NCI-H82 treated with DMSO at 0.1 percent for 48 hours (cell line): ENCODE results near the gene SEMA5B.
A peak's percentile ranks its signal among the peaks of the same experiment; 100 is the strongest.

ENCODE experiments used
- DNase-seq: peaks from one replicate; lab custom pipeline; 2025; ENCODE audit not compliant: unreplicated experiment; lab: John Stamatoyannopoulos, UW

The SEMA5B gene

GRCh38 chr3:122974764-122975162 is 52.8 kb downstream of the SEMA5B start:
- no peak for DNase-seq

GRCh38 chr3:122973893-122974615 is 53.5 kb downstream of the SEMA5B start:
- DNase-seq = peak; percentile 58

GRCh38 chr3:122972141-122972540 is 55.4 kb downstream of the SEMA5B start:
- DNase-seq = no peak

- no peak for DNase-seq
Measured at GRCh38 chr3:122969585-122970469, 57.7 kb downstream of the SEMA5B start.

- no peak for DNase-seq
Measured at GRCh38 chr3:122967765-122968164, 59.8 kb downstream of the SEMA5B start.

GRCh38 chr3:122967356-122967755 is 60.2 kb downstream of the SEMA5B start:
- DNase-seq = no peak

- no peak for DNase-seq
Measured at GRCh38 chr3:122966045-122966444, 61.5 kb downstream of the SEMA5B start.

- DNase-seq = peak; percentile 65
Measured at GRCh38 chr3:122964811-122965210, 62.8 kb downstream of the SEMA5B start.

- DNase-seq = no peak
Measured at GRCh38 chr3:122962149-122962548, 65.4 kb downstream of the SEMA5B start.

GRCh38 chr3:122961146-122961545 is 66.4 kb downstream of the SEMA5B start:
- no peak for DNase-seq

- DNase-seq = no peak
Measured at GRCh38 chr3:122960652-122961051, 66.9 kb downstream of the SEMA5B start.

GRCh38 chr3:122959339-122959738 is 68.2 kb downstream of the SEMA5B start:
- DNase-seq = no peak

GRCh38 chr3:122957707-122958689 is 69.6 kb downstream of the SEMA5B start:
- no peak for DNase-seq

- no peak for DNase-seq
Measured at GRCh38 chr3:122956693-122957455, 70.7 kb downstream of the SEMA5B start.

GRCh38 chr3:122955916-122956692 is 71.5 kb downstream of the SEMA5B start:
- no peak for DNase-seq

- no peak for DNase-seq
Measured at GRCh38 chr3:122952520-122952919, 75.0 kb downstream of the SEMA5B start.

- no peak for DNase-seq
Measured at GRCh38 chr3:122948408-122948807, 79.2 kb downstream of the SEMA5B start.

- DNase-seq = peak; percentile 12
Measured at GRCh38 chr3:122947738-122948137, 79.8 kb downstream of the SEMA5B start.

- peak; percentile 81 for DNase-seq
Measured at GRCh38 chr3:122947196-122947595, 80.4 kb downstream of the SEMA5B start.
